ENCODE measurements around the gene SMC1B. TPM values are rescaled to one million over a fixed set of nuclear protein-coding genes. Genes with fewer than 3 reads are reported as not detected.

SMC1B gene
- total and polyA plus RNA-seq, 2 experiments from 2014 or later: 0.10 TPM; not detected in 1

GRCh38 chr22:45422237-45422983 is 9.0 kb upstream of the SMC1B start:
- 92% methylated on average over 14 of the region's 14 CpGs for WGBS (ENCODE audit: low lambda C conversion rate, missing lambda C conversion rate)
- Histone ChIP-seq H2AFZ (no peak overlapping the region), H4K20me1 (ENCODE audit: insufficient read depth, poor library complexity, severe bottlenecking) (no peaks in the 10 kb centered on the region), H3K27me3 (no peaks in the 10 kb centered on the region), H3K4me3 (no peak overlapping the region), H3K9me3 (ENCODE audit: low read depth) (no peaks in the 10 kb centered on the region), H3K4me2 (no peak overlapping the region), H3K9me2 (replicated peaks; ENCODE audit: insufficient read depth) (no peaks in the 10 kb centered on the region), H3K36me3 (replicated peaks; ENCODE audit: insufficient read depth, low read depth) (no peaks in the 10 kb centered on the region), H3K4me1 (ENCODE audit: insufficient read depth) (no peaks in the 10 kb centered on the region), H3K27ac (no peak overlapping the region), H3K79me2 (no peaks in the 10 kb centered on the region)
- DNase-seq (ENCODE audit: low spot score): no peak
- no peak for TF ChIP-seq EZH2phosphoT487 (IDR thresholded peaks at IDR 0.05; ENCODE audit: low read depth, severe bottlenecking, unreplicated experiment)
- TF ChIP-seq, protein P1, sequence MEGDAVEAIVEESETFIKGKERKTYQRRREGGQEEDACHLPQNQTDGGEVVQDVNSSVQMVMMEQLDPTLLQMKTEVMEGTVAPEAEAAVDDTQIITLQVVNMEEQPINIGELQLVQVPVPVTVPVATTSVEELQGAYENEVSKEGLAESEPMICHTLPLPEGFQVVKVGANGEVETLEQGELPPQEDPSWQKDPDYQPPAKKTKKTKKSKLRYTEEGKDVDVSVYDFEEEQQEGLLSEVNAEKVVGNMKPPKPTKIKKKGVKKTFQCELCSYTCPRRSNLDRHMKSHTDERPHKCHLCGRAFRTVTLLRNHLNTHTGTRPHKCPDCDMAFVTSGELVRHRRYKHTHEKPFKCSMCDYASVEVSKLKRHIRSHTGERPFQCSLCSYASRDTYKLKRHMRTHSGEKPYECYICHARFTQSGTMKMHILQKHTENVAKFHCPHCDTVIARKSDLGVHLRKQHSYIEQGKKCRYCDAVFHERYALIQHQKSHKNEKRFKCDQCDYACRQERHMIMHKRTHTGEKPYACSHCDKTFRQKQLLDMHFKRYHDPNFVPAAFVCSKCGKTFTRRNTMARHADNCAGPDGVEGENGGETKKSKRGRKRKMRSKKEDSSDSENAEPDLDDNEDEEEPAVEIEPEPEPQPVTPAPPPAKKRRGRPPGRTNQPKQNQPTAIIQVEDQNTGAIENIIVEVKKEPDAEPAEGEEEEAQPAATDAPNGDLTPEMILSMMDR (IDR thresholded peaks at IDR 0.05; ENCODE audit: poor library complexity): no peak
- TF ChIP-seq EZH2 (IDR thresholded peaks at IDR 0.05; ENCODE audit: borderline replicate concordance): no peak

GRCh38 chr22:45421349-45422055 is 8.1 kb upstream of the SMC1B start:
- DNase-seq (ENCODE audit: low spot score): no peak
- H3K27me3 ChIP-seq: no peaks in the 10 kb centered on the region
- no peaks in the 10 kb centered on the region for H3K9me2 ChIP-seq (replicated peaks; ENCODE audit: insufficient read depth)
- no peaks in the 10 kb centered on the region for H3K9me3 ChIP-seq (ENCODE audit: low read depth)
- H2AFZ ChIP-seq: no peak overlapping the region
- WGBS (ENCODE audit: low lambda C conversion rate, missing lambda C conversion rate): 72% methylated on average over 2 of the region's 2 CpGs
- no peak overlapping the region for H3K4me2 ChIP-seq
- H3K36me3 ChIP-seq (replicated peaks; ENCODE audit: insufficient read depth, low read depth): no peaks in the 10 kb centered on the region
- no peaks in the 10 kb centered on the region for H3K4me1 ChIP-seq (ENCODE audit: insufficient read depth)
- H4K20me1 ChIP-seq (ENCODE audit: insufficient read depth, poor library complexity, severe bottlenecking): no peaks in the 10 kb centered on the region
- no peaks in the 10 kb centered on the region for H3K79me2 ChIP-seq
- no peak overlapping the region for H3K27ac ChIP-seq
- TF ChIP-seq EZH2 (IDR thresholded peaks at IDR 0.05; ENCODE audit: borderline replicate concordance) (no peak), EZH2phosphoT487 (IDR thresholded peaks at IDR 0.05; ENCODE audit: low read depth, severe bottlenecking, unreplicated experiment) (no peak)
- TF ChIP-seq, protein P1 (IDR thresholded peaks at IDR 0.05; ENCODE audit: poor library complexity): no peak
- H3K4me3 ChIP-seq: no peak overlapping the region

GRCh38 chr22:45420539-45420938 is 7.1 kb upstream of the SMC1B start:
- Histone ChIP-seq H3K4me1 (ENCODE audit: insufficient read depth) (no peaks in the 10 kb centered on the region), H3K9me3 (ENCODE audit: low read depth) (no peaks in the 10 kb centered on the region), H4K20me1 (ENCODE audit: insufficient read depth, poor library complexity, severe bottlenecking) (no peaks in the 10 kb centered on the region), H3K4me3 (no peak overlapping the region), H3K9me2 (replicated peaks; ENCODE audit: insufficient read depth) (no peaks in the 10 kb centered on the region), H2AFZ (no peak overlapping the region), H3K36me3 (replicated peaks; ENCODE audit: insufficient read depth, low read depth) (no peaks in the 10 kb centered on the region), H3K27me3 (no peaks in the 10 kb centered on the region), H3K4me2 (no peak overlapping the region), H3K27ac (no peak overlapping the region), H3K79me2 (no peaks in the 10 kb centered on the region)
- 95% methylated on average over 2 of the region's 2 CpGs for WGBS (ENCODE audit: low lambda C conversion rate, missing lambda C conversion rate)
- TF ChIP-seq, protein P1 (IDR thresholded peaks at IDR 0.05; ENCODE audit: poor library complexity): no peak
- TF ChIP-seq EZH2phosphoT487 (IDR thresholded peaks at IDR 0.05; ENCODE audit: low read depth, severe bottlenecking, unreplicated experiment) (no peak), EZH2 (IDR thresholded peaks at IDR 0.05; ENCODE audit: borderline replicate concordance) (no peak)
- DNase-seq (ENCODE audit: low spot score): no peak

All from hepatocyte (in vitro differentiated cells).